ENCODE data around the gene FKBP11. TPM values are rescaled to one million over a fixed set of nuclear protein-coding genes. Genes with fewer than 3 reads are reported as not detected.

FKBP11 gene
- total and polyA plus RNA-seq, 2 of the 8 experiments (the other 6 are each of a cell fraction or from before 2014, with no cell fraction given) = 45.7 to 65.1 TPM

- Histone ChIP-seq H3K4me2 (ENCODE audit: insufficient read depth in 1 of 2, low read depth in 2 of 2, low read length in 2 of 2) (peak overlapping the region; percentile 62 to 77), H3K27me3 (replicated peaks in 1 of 4; ENCODE audit: control insufficient read depth in 3 of 4, extremely low read depth in 1 of 4, insufficient read depth in 3 of 4, low read length in 3 of 4) (no peaks in the 10 kb centered on the region), H3K4me1 (replicated peaks in 1 of 4; ENCODE audit: control insufficient read depth in 3 of 4, insufficient read depth in 4 of 4, low read length in 3 of 4) (peaks cover 15 to 25% (median 19%) of the 10 kb centered on the region in 4 experiments), H3K9ac (replicated peaks in 1 of 4; ENCODE audit: extremely low read depth in 1 of 4, low read depth in 3 of 4, low read length in 3 of 4) (peak overlapping the region in 1 of 4 experiments; percentile 28; a peak in 1 of 7 replicates), H4K8ac (ENCODE audit: extremely low read depth, insufficient read depth, low read length) (no peak overlapping the region), H3K9me3 (ENCODE audit: insufficient read depth in 2 of 2, low read depth in 1 of 2, low read length in 1 of 2) (no peaks in the 10 kb centered on the region), H3K27ac (ENCODE audit: low read depth, low read length) (no peak overlapping the region), H3K14ac (ENCODE audit: insufficient read length) (no peak overlapping the region), H3K23me2 (ENCODE audit: low read depth, low read length) (no peaks in the 10 kb centered on the region; the same call in none of the 2 replicates), H2BK5ac (ENCODE audit: low read depth, low read length) (0 out of 2 replicates have a peak overlapping the region, but pooled peaks have one; percentile 37), H2BK15ac (ENCODE audit: low read length) (0 out of 2 replicates have a peak overlapping the region, but pooled peaks have one; percentile 5), H3K36me3 (ENCODE audit: control insufficient read depth in 2 of 4, insufficient read depth in 4 of 4, low read length in 3 of 4) (no peaks in the 10 kb centered on the region), H3K18ac (ENCODE audit: extremely low read depth, low read length) (no peak overlapping the region; the same call in 1 of the 2 replicates), H2AK5ac (ENCODE audit: low read depth, low read length) (no peak overlapping the region), H4K20me1 (replicated peaks in 1 of 2; ENCODE audit: control insufficient read depth in 1 of 2, insufficient read depth in 2 of 2, low read length in 2 of 2) (no peaks in the 10 kb centered on the region), H2BK120ac (replicated peaks; ENCODE audit: low read depth, low read length) (no peak overlapping the region), H3K79me1 (ENCODE audit: low read depth, low read length) (no peaks in the 10 kb centered on the region), H2AFZ (ENCODE audit: low read length) (peak overlapping the region; percentile 5; the same call in 1 of the 2 replicates), H2BK12ac (ENCODE audit: low read depth, low read length) (0 out of 2 replicates have a peak overlapping the region, but pooled peaks have one; percentile 33), H2BK20ac (ENCODE audit: low read length) (no peak overlapping the region), H4K91ac (replicated peaks; ENCODE audit: insufficient read length, low read length) (no peak overlapping the region), H3K4me3 (ENCODE audit: extremely low read depth in 1 of 4, insufficient read depth in 2 of 4, low read depth in 3 of 4, low read length in 4 of 4) (peak overlapping the region in 3 of 4 experiments; percentile 14 to 40 (median 29); a peak in 5 of 8 replicates), H4K5ac (ENCODE audit: insufficient read length, low read depth, low read length) (no peak overlapping the region), H3K4ac (replicated peaks; ENCODE audit: insufficient read length, low read depth, low read length) (no peak overlapping the region), H3K23ac (ENCODE audit: insufficient read length) (no peak overlapping the region), H3K79me2 (ENCODE audit: control insufficient read depth in 1 of 2, insufficient read depth in 2 of 2, low read length in 2 of 2) (no peaks in the 10 kb centered on the region), H3K56ac (replicated peaks; ENCODE audit: insufficient read length, low read depth, low read length) (no peak overlapping the region)
- FAIRE-seq = no peak
- ChIA-PET CTCF (ENCODE audit: partially characterized antibody) (interaction anchor here (0.6 to 20.7 kb wide), 10 partner anchors 9 to 114 kb away, joined by 3 to 678 read pairs (median 3); partner anchors contain the start of genes DDX23, RND1 and WNT10B), POLR2A (ENCODE audit: partially characterized antibody) (interaction anchor here (1.3 to 23.7 kb wide), 3 partner anchors 9 to 21 kb away, joined by 3 to 651 read pairs (median 13); partner anchors contain the start of genes DDX23 and RND1)
- WGBS, 2 experiments (ENCODE audit: extremely low coverage in 1 of 2, insufficient coverage in 1 of 2, insufficient read length in 1 of 2, insufficient replicate concordance in 2 of 2, low coverage in 1 of 2, low lambda C conversion rate in 2 of 2, missing lambda C conversion rate in 1 of 2) = 76% methylated on average over 9 of the region's 9 CpGs; no CpG with 5 or more reads in 1 of the 2 experiments
- DNase-seq (ENCODE audit: low read depth in 1 of 2, low spot score in 2 of 2) = no peak
- no peak for TF ChIP-seq SIX5 (IDR thresholded peaks at IDR 0.05; ENCODE audit: low read depth, low read length)
- no peak for TF ChIP-seq ATF3 (IDR thresholded peaks at IDR 0.05; ENCODE audit: insufficient read depth, low read depth, low read length)
- TF ChIP-seq CBX5 (IDR thresholded peaks at IDR 0.05; ENCODE audit: low read depth, low read length) = no peak
- TF ChIP-seq NANOG (IDR thresholded peaks at IDR 0.05; ENCODE audit: insufficient read depth, low read depth, low read length, poor library complexity, severe bottlenecking) = no peak
- no peak for TF ChIP-seq MAFK (IDR thresholded peaks at IDR 0.05; ENCODE audit: low read depth, low read length)
- no peak for TF ChIP-seq TCF12 (IDR thresholded peaks at IDR 0.05; ENCODE audit: low read depth, low read length)
- no peak for TF ChIP-seq TEAD4 (IDR thresholded peaks at IDR 0.05; ENCODE audit: low read depth, low read length)
- no peak for TF ChIP-seq HDAC6 (IDR thresholded peaks at IDR 0.05; ENCODE audit: low read depth, low read length)
- TF ChIP-seq POU5F1 (IDR thresholded peaks at IDR 0.05; ENCODE audit: low read depth, low read length) = no peak
Observed at GRCh38 chr12:48881686-48882314, 43.5 kb downstream of the FKBP11 start.

Measured in H1 (cell line).